GM21619 (cell line): ENCODE measurements around the gene GTPBP4.
A peak's percentile ranks its signal among the peaks of the same experiment; 100 is the strongest.

Experiments
- ATAC-seq: cut with Tn5 transposase; IDR thresholded peaks from one replicate; pipeline ENCODE4 v1.9.1; 2021; ENCODE audit not compliant: unreplicated experiment

Gene GTPBP4

GRCh38 chr10:966466-967235 lies 21.6 kb upstream of the GTPBP4 start:
- no peak for ATAC-seq

- ATAC-seq = no peak
Observed at GRCh38 chr10:968546-969199, 19.6 kb upstream of the GTPBP4 start.

- ATAC-seq = no peak
Observed at GRCh38 chr10:969473-970150, 18.6 kb upstream of the GTPBP4 start.

DNA sequence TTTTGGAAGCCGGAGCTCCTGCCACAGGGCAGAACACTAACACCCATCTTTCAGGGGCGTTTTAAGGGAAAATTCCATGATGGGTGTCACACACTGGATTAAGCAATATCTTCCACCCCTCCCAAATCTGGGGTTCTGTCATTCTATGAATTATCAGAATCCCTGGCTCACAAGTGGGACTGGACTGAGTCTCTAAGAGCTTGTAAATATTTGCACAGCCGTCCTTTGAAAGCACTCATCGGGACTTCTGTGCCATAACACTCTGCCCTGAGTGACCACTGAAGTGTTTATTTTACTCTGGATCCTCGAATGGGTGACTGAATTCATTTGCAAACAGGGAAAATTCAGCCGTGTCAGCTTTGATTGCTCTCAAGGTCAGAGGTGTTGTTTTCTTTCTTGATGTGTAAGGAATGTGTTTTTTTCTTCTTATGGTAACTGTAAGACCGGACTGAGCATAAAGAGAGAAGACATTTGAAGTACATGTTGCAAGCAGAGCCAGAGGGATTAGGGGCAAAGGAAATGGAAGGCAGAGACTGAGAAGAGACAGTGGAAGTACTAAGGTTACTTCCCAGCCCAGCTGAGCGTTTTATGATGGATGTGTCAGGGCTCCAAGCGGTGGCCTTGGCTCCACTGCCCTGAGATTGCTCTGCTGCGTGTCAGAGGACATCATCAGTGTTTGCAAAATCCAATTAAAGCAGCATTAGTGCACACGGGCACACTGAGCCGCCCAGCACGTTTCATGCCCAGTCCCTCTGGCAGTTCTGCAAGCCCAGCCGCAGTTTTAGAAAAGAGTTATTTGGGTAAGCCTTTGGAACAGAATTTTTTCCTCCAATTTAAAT lies 17.7 kb upstream of the GTPBP4 start:
- ATAC-seq = no peak

DNA sequence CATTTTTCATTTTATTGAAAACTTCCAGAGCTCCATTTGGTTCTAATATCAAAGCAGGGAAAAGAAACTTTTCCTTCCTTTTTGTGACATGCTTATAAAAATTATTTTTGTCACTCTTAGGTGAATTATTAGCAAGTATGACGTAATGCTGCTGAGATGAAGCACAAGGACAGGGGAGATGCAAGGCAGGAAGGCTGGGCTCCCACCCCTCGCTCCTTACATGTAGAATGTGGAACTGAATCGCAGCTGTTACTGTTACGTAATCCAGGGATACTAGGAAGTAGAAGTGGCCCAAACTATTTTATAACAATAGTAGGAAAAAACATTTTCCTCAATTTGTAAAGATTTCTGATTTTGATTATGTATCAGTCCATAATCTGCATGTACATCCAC lies 17.1 kb upstream of the GTPBP4 start:
- no peak for ATAC-seq

- ATAC-seq = no peak
Observed at GRCh38 chr10:971613-972012, 16.6 kb upstream of the GTPBP4 start.

DNA sequence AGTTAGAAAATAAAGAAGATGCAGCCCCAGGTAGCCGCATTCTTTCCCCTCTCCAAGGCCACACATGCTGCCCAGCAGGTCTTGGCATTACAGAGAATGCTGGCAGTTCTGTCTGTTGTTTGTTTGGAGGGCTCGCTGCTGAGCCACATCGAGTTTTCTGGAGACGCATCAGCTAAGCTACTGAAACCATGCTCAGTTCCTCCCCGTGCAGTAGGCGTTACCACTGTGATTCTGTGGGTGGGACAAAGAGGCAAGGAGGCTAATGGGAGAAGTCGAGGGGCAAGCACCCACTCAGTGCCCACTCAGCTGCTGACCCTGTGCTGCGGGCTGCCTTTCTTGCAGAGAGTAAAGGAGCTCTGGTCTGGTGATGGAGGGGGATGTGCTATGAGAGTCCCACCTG lies 15.5 kb upstream of the GTPBP4 start:
- no peak for ATAC-seq

DNA sequence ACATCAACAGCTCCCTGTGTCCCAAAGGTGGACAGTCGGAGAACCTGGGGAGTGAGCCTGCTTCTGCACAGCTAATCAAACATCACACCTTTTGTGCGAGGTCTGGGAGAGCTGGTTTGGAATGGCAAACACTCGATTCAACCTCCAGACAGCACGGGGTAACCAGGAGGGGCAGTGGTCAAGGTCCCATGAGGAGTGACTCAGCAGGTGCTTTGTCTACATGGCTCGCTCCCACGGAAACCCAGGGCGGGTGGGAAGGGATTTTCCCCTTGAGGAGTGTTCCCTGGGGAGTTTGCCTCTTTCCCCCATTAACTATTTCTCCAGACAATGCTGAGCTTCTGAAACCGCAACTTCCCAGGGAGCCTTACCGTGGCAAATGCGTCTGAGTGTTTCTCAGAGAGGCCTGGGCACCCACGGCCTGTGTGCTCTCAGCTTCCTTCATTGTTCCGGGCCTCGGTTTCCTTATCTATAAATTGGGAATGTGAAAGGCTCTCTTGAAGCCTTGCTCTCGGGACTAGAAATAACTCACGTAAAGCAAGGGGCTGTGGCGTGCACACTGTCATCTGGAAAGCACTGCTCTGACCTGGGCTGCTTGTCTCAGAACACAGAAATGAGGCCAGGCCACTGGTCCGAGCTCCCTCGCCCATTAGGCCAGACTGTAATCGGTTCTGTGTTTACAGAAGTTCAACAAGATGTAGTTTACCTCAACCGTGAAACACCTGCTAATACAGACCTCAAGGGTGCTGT lies 14.0 kb upstream of the GTPBP4 start:
- ATAC-seq = no peak

- ATAC-seq = no peak
Observed at GRCh38 chr10:974785-975074, 13.5 kb upstream of the GTPBP4 start.

- no peak for ATAC-seq
Observed at GRCh38 chr10:976316-976715, 11.9 kb upstream of the GTPBP4 start.

DNA sequence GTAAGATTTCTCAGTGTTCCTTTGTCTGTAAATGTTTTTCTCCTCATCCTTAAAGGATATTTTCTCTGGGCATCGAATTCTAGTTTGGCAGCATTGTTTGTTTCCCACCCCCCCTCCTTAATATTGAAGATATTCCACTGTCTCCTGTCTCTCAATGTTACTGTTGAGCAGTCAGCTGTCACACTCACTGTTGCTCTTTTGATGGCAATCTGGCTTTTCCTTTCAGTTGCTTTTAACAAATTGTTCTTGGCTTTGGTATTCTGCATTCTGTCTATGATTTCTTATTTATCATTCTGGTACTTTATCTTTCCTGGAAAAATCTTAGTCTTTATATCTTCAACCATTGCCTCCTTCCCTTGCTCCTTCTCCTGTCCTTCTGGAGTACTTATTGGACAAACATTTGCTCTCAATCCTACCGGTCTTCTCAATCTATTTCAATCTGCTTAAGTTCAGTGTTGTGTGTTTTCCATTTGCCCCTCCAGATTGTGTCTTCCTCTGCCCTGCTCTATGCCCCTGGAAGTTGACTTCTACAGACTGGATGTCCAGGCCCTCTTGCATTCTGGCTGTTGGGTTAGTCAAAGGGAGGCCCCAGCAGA lies 9.3 kb upstream of the GTPBP4 start:
- ATAC-seq = no peak

- no peak for ATAC-seq
Observed at GRCh38 chr10:980468-981093, 7.7 kb upstream of the GTPBP4 start.

DNA sequence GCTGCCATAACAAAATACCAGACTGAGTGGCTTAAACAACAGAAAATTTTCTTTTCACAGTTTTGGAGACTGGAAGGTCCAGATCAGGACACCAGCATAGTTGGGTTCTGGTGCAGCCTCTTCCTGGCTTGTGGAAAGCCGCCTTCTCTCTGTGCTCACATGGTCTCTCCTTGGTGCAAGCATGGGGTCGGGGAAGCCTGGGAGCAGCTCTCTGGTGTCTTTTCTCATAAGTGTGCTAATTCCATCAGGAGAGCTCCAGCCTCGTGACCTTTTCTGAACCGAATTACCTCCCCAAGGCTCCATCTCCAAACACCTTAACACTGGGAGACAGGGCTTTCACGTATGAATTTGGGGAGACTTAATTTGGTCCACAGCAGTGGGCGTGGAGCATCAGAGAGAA lies 4.8 kb upstream of the GTPBP4 start:
- ATAC-seq = no peak

DNA sequence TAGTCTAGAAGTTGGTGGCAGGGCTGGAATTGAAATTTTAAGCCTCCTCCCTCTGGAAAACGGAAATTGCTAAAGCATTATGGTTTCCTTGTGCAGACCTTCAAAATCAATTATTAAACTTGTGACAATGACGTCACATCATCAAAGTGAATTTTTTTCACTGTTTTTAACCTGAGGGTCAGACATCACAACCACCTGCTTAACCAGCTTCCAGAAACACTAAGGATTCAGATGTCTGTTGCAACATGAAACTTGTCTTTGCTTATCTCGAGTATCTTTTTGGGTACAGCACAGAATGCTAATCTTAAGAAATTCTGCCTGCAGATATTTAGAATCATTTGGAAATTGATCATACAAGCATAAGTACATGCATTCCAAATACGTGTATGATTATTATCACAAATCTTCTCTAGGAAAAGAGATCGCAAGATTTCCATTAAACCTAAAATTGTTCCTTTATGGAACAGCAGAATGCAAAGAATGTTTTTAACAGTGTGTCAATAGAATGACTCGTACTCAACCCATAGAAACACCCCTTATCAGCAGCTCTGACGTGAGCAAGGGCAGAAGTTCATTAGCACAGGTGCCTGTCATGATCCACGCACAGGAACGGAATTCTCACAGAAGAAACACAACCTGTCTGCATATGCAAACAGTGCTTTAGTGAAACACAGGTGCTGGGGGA lies 4.1 kb upstream of the GTPBP4 start:
- ATAC-seq = no peak

DNA sequence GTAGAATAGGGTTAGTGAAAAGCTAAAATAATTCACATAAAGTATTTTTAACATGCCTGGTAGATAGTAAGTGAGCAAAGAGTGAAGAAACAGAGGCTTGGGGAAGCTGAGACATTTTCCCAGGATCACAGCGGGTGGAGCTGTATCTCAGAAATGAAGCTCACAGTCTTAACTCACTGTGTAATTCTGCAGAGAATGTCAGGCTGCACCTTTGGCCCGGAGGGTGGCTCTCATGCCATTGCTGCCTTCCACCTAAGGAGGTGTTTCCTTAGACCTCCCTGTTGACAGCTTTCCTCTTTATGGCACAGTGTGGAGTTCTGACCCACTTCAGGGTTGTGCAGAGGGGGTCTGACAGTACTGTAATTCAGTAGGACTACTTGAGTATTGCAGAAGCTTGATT lies 2.9 kb upstream of the GTPBP4 start:
- ATAC-seq = no peak

DNA sequence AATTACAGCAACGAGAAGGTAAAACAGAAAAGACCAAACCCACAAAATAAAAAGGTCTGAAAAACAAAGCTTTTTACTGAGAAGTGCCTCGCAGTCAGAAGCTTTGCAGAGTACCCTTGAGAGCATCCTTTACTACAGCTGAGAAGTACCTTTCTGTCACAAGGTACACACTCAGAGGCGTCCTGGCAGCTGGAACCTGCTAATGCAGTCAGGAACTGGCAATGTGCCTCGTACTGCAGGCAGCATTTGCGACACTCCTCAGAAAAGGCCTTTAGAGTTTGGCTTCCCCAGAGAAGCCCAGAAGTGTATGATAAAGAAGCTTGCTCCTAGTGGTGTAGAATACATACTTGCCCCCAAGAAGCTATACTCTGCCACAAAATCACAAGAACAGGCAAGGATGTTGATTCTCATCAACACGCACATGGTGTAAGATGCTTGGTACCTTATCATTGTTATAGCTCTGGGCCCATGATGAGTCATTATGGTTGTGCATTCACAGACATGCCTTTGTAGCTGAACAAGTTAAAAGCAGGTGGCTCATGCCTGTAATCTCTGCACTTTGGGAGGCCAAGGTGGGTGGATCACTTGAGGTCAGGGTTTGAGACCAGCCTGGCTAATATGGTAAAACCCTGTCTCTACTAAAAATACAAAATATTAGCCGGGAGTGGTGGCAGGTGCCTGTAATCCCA lies 2.0 kb upstream of the GTPBP4 start:
- ATAC-seq = no peak

DNA sequence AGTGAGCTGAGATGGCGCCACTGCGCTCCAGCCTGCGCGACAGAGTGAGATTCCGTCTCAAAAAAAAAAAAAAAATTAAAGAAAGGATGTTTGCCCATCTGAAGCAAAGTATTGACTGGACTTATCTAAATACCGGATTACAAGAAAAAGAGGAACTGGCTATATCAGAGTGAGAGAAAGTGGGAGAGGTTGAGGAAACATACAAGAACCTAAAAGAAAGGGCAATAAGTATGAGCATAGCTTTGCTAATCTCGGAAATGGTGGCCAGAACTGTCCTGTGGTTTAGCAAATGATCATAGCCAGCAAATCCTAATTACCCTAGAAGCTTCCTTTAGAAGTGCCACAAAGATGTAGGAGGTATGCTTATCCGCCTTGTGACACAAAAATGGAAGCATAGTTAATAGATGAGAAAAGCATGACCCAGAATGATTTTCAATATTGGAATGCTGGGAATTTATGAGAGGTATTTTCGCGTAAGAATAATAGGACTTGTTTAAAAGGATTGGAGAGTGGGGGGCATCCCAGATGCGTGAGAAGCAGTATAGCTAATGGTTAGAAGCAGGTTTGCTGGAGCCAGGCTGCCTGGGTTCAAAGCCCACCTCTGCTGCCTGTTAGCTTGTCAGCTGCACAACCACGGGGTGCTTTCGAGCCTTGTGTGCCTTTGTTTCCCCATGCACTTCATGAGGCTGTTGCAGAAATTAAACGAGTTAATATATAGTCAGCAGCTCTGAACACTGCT lies 1.2 kb upstream of the GTPBP4 start:
- ATAC-seq = no peak

GRCh38 chr10:987620-987869 lies 689 bp upstream of the GTPBP4 start:
- peak; percentile 5 for ATAC-seq
